Hepatocyte (in vitro differentiated cells): ENCODE measurements around the gene GMDS. TPM values are rescaled to one million over a fixed set of nuclear protein-coding genes. Genes with fewer than 3 reads are reported as not detected.

Experiments
- DNase-seq: peaks from one replicate; pipeline ENCODE4 v3.0.0-alpha.2; 2016; ENCODE audit warnings: low spot score
- H2AFZ ChIP-seq: fragments of 200-600 bp; sonication (generic); 2 replicates; pipeline ENCODE4 v1.6.0; 2016; ENCODE audit warnings: antibody characterized with exemption, mild to moderate bottlenecking
- H3K27ac ChIP-seq: fragments of 200-600 bp; sonication (generic); 2 replicates; pipeline ENCODE4 v1.5.1; 2016; ENCODE audit warnings: mild to moderate bottlenecking
- H3K27me3 ChIP-seq: fragments of 200-600 bp; sonication (generic); 2 replicates; pipeline ENCODE4 v1.6.1; 2016
- H3K36me3 ChIP-seq: fragments of 200-600 bp; sonication (generic); replicated peaks from 2 replicates; pipeline ENCODE4 v1.5.1; 2016; ENCODE audit warnings: low read depth; ENCODE audit not compliant: insufficient read depth
- H3K4me1 ChIP-seq: fragments of 200-600 bp; sonication (generic); 2 replicates; pipeline ENCODE4 v1.5.1; 2016; ENCODE audit warnings: mild to moderate bottlenecking, moderate library complexity; ENCODE audit not compliant: insufficient read depth
- H3K4me2 ChIP-seq: fragments of 200-600 bp; sonication (generic); 2 replicates; pipeline ENCODE4 v1.6.0; 2016
- H3K4me3 ChIP-seq: fragments of 200-600 bp; sonication (generic); 2 replicates; pipeline ENCODE4 v1.5.1; 2016; ENCODE audit warnings: mild to moderate bottlenecking
- H3K79me2 ChIP-seq: fragments of 200-600 bp; sonication (generic); 2 replicates; pipeline ENCODE4 v1.6.0; 2017; ENCODE audit warnings: mild to moderate bottlenecking
- H3K9me2 ChIP-seq: fragments of 200-600 bp; sonication (generic); replicated peaks from 2 replicates; pipeline ENCODE4 v1.6.0; 2017; ENCODE audit warnings: mild to moderate bottlenecking; ENCODE audit not compliant: insufficient read depth
- H3K9me3 ChIP-seq: fragments of 200-600 bp; sonication (generic); 2 replicates; pipeline ENCODE4 v1.5.1; 2016; ENCODE audit warnings: low read depth, mild to moderate bottlenecking
- H4K20me1 ChIP-seq: fragments of 200-600 bp; sonication (generic); 2 replicates; pipeline ENCODE4 v1.6.0; 2016; ENCODE audit warnings: mild to moderate bottlenecking; ENCODE audit not compliant: insufficient read depth, poor library complexity, severe bottlenecking
- EZH2 ChIP-seq: fragments of 200-600 bp; sonication (generic); IDR thresholded peaks from 2 replicates; pipeline ENCODE4 v1.6.1; 2016; ENCODE audit warnings: antibody characterized with exemption, mild to moderate bottlenecking, borderline replicate concordance
- EZH2phosphoT487 ChIP-seq: fragments of 200-600 bp; sonication (generic); IDR thresholded peaks from one replicate; pipeline ENCODE4 v1.6.1; 2018; ENCODE audit warnings: antibody characterized with exemption, mild to moderate bottlenecking, low read depth, moderate library complexity; ENCODE audit not compliant: unreplicated experiment, severe bottlenecking
- WGBS: methylation state at CpG from one replicate; pipeline ENCODE4 v1.1.6; 2016; ENCODE audit warnings: low lambda C conversion rate; ENCODE audit errors: missing lambda C conversion rate; 5-methylcytosine and 5-hydroxymethylcytosine counted together
- polyA plus RNA-seq: library from polyadenylated mRNA; unstranded; fragments of >200 nt; fragmentation: Nextera tagmentation; extraction: Ambion mirVana; gene quantifications from 2 replicates; pipeline ENCODE4 v1.2.1, GENCODE V29; 2016
- total RNA-seq: library from RNA; depleted of rRNA; stranded (reverse); fragments of >200 nt; gene quantifications from 2 replicates; pipeline ENCODE4 v1.2.3, GENCODE V29; 2014
- TF ChIP-seq, protein P1 (sequence below): fragments of 200-600 bp; sonication (generic); IDR thresholded peaks from 2 replicates; pipeline ENCODE4 v1.5.1; 2016; ENCODE audit warnings: antibody characterized with exemption, mild to moderate bottlenecking; ENCODE audit not compliant: poor library complexity

The GMDS gene
- total and polyA plus RNA-seq, 2 experiments from 2014 or later = 20.7 to 32.6 TPM

GRCh38 chr6:1925743-1926430 is 319.5 kb downstream of the GMDS start:
- DNase-seq = no peak
- Histone ChIP-seq H3K4me1 (no peaks in the 10 kb centered on the region), H3K27me3 (no peaks in the 10 kb centered on the region), H3K9me2 (no peaks in the 10 kb centered on the region), H2AFZ (no peak overlapping the region), H3K36me3 (no peaks in the 10 kb centered on the region), H3K4me3 (no peak overlapping the region), H3K9me3 (no peaks in the 10 kb centered on the region), H4K20me1 (no peaks in the 10 kb centered on the region), H3K79me2 (no peaks in the 10 kb centered on the region), H3K27ac (no peak overlapping the region), H3K4me2 (no peak overlapping the region)
- TF ChIP-seq, protein P1, sequence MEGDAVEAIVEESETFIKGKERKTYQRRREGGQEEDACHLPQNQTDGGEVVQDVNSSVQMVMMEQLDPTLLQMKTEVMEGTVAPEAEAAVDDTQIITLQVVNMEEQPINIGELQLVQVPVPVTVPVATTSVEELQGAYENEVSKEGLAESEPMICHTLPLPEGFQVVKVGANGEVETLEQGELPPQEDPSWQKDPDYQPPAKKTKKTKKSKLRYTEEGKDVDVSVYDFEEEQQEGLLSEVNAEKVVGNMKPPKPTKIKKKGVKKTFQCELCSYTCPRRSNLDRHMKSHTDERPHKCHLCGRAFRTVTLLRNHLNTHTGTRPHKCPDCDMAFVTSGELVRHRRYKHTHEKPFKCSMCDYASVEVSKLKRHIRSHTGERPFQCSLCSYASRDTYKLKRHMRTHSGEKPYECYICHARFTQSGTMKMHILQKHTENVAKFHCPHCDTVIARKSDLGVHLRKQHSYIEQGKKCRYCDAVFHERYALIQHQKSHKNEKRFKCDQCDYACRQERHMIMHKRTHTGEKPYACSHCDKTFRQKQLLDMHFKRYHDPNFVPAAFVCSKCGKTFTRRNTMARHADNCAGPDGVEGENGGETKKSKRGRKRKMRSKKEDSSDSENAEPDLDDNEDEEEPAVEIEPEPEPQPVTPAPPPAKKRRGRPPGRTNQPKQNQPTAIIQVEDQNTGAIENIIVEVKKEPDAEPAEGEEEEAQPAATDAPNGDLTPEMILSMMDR = no peak
- TF ChIP-seq EZH2phosphoT487 (no peak), EZH2 (no peak)
- 91% methylated on average over 10 of the region's 10 CpGs for WGBS

DNA sequence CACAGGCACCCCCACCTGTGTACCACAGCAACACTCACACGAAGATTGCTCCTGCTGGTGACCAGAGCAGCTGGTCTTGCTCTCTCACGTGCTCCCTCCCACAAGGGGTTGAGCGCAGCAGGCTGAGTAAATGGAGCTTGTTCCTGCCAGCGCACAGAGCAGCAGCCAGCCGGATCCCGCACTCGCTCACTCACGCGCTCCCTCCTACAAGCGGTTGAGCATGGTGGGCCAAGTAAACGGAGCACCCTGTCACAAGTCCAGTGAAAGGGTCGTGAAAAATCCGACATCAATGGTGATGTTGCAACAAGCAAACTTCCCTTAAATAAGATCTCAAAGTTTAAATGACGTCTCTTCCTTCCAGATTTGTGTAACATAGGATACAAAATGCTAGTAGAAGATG is 322.0 kb downstream of the GMDS start:
- no peak overlapping the region for H2AFZ ChIP-seq
- H4K20me1 ChIP-seq = no peaks in the 10 kb centered on the region
- H3K27ac ChIP-seq = no peak overlapping the region
- H3K9me3 ChIP-seq = no peaks in the 10 kb centered on the region
- H3K79me2 ChIP-seq = no peaks in the 10 kb centered on the region
- H3K4me1 ChIP-seq = no peaks in the 10 kb centered on the region
- no peaks in the 10 kb centered on the region for H3K27me3 ChIP-seq
- TF ChIP-seq EZH2 = no peak
- no peak for TF ChIP-seq EZH2phosphoT487
- TF ChIP-seq, protein P1 = no peak
- 92% methylated on average over 14 of the region's 14 CpGs for WGBS
- H3K36me3 ChIP-seq = no peaks in the 10 kb centered on the region
- no peak for DNase-seq
- no peaks in the 10 kb centered on the region for H3K9me2 ChIP-seq
- no peak overlapping the region for H3K4me3 ChIP-seq
- no peak overlapping the region for H3K4me2 ChIP-seq

GRCh38 chr6:1917626-1918371 is 327.6 kb downstream of the GMDS start:
- H3K9me2 ChIP-seq = no peaks in the 10 kb centered on the region
- H3K36me3 ChIP-seq = no peaks in the 10 kb centered on the region
- peak; percentile 24 for DNase-seq
- no peaks in the 10 kb centered on the region for H3K79me2 ChIP-seq
- no peak overlapping the region for H3K4me2 ChIP-seq
- H3K27ac ChIP-seq = no peak overlapping the region
- H3K27me3 ChIP-seq = no peaks in the 10 kb centered on the region
- H4K20me1 ChIP-seq = no peaks in the 10 kb centered on the region
- H3K9me3 ChIP-seq = no peaks in the 10 kb centered on the region
- H3K4me3 ChIP-seq = no peak overlapping the region
- TF ChIP-seq EZH2phosphoT487 (no peak), EZH2 (no peak)
- TF ChIP-seq, protein P1 = no peak
- no peak overlapping the region for H2AFZ ChIP-seq
- H3K4me1 ChIP-seq = no peaks in the 10 kb centered on the region
- 80% methylated on average over 9 of the region's 9 CpGs for WGBS
